Liver (tissue), 3 donors: Measurements from ENCODE around the gene LEF1.

Experiments
- HNF4G ChIP-seq: IDR thresholded peaks from 2 replicates; pipeline ENCODE4 v1.6.1; 2016; ENCODE audit warnings: antibody characterized with exemption
- YY1 ChIP-seq: IDR thresholded peaks from 2 replicates; pipeline ENCODE4 v1.6.1; 2016; ENCODE audit warnings: antibody characterized with exemption, mild to moderate bottlenecking
- TF ChIP-seq, protein P1 (sequence below): fragments of 150-350 bp; IDR thresholded peaks from 2 replicates; pipeline ENCODE4 v1.5.1; 2017; ENCODE audit warnings: improper control_type of control experiment, low read depth, low read length; ENCODE audit not compliant: missing input control
- donor health status: healthy.
- donor health status: healthy.

DNA sequence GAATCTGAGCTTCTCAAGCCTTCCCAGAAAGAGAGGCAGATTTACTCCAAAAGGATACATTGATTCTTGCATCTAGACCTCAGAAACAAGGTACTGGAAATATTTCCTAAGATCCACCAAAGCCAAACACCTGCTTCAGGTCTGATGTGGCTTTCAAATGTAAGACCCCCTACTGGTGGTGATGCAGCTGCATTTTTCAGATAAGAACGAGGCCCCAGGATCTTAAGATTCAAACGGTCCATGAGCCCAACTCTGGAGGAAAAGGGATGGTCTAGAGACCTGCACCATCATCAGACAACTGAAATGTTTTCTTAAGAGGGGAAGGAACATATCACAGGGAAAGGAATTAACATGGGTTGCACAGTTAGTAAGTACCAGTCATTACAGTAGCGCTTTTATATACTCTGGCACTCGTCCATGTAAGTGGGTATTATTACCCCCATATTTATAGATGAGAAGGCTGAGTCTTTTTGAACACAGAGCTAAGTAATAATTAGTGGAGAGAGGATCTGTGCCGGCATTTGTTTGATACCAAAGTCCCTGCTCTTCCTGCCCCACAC is 73.7 kb downstream of the LEF1 start:
- TF ChIP-seq, protein P1, sequence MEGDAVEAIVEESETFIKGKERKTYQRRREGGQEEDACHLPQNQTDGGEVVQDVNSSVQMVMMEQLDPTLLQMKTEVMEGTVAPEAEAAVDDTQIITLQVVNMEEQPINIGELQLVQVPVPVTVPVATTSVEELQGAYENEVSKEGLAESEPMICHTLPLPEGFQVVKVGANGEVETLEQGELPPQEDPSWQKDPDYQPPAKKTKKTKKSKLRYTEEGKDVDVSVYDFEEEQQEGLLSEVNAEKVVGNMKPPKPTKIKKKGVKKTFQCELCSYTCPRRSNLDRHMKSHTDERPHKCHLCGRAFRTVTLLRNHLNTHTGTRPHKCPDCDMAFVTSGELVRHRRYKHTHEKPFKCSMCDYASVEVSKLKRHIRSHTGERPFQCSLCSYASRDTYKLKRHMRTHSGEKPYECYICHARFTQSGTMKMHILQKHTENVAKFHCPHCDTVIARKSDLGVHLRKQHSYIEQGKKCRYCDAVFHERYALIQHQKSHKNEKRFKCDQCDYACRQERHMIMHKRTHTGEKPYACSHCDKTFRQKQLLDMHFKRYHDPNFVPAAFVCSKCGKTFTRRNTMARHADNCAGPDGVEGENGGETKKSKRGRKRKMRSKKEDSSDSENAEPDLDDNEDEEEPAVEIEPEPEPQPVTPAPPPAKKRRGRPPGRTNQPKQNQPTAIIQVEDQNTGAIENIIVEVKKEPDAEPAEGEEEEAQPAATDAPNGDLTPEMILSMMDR, result no peak
- TF ChIP-seq YY1 (no peak), HNF4G (no peak)
